Measurements from ENCODE around the gene PGAP6. TPM values are rescaled to one million over a fixed set of nuclear protein-coding genes. Genes with fewer than 3 reads are reported as not detected.

The PGAP6 gene
- total and polyA plus RNA-seq, 2 of the 13 experiments (the other 11 are each of a cell fraction or from before 2014, with no cell fraction given) = 52.7 to 136 TPM

DNA sequence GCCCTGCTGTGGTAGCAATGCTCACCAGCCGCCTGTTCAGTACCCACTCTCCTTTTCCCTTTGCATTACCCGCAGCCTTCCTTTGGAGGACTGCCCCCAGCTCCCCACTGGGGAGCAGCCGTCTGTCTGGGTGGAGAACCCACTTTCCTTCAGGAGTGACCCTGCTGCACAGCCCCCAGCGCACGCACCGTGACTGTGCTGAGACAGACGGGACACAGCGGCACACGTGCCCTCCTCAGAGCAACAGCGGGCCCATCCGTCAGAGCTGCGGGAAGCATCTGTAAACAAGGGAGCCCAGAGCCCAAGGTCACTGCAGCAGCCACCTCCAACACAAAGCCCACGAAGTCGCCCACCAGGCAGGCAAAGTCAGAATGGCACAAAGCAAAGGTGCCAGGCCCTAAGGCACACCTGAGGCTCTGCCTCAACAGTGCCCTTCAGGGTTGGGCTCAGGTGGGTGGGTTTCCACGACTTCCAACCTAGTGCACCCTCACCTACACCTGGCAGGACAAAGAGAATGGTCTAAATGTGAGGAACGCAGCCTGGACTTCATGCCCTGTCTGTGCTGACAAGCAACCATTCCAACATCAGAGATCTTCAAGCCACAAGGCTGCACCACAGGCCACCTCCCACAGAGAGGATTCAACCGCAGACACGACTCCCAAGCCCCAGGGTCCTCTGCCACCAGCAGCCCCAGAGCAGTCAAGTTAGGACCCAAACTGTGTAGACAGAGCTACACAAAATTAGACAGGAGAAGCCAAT lies 39.1 kb downstream of the PGAP6 start (continued):
- TF ChIP-seq RERE (CRISPR knock-in tag; IDR thresholded peaks at IDR 0.05; ENCODE audit: low read depth) (0 out of 2 replicates have a peak, but pooled peaks have one; percentile 38), HNRNPLL (IDR thresholded peaks at IDR 0.05; ENCODE audit: low read depth, low read length, poor library complexity, severe bottlenecking) (peak; percentile 55), SP140L (CRISPR knock-in tag; IDR thresholded peaks at IDR 0.05; ENCODE audit: borderline replicate concordance) (no peak), ZNF138 (CRISPR knock-in tag; IDR thresholded peaks at IDR 0.05; ENCODE audit: low read depth) (no peak), ZFY (CRISPR knock-in tag; IDR thresholded peaks at IDR 0.05) (peak; percentile 81), AFF4 (CRISPR knock-in tag; IDR thresholded peaks at IDR 0.05) (peak; percentile 62; the same call in 1 of the 2 replicates), FOXC1 (CRISPR knock-in tag; IDR thresholded peaks at IDR 0.05; ENCODE audit: borderline replicate concordance) (0 out of 2 replicates have a peak, but pooled peaks have one; percentile 11), MEF2D (CRISPR knock-in tag; IDR thresholded peaks at IDR 0.05) (peak; percentile 76), SRSF9 (IDR thresholded peaks at IDR 0.05; ENCODE audit: borderline replicate concordance, insufficient read depth, low read depth, low read length, poor library complexity, severe bottlenecking) (no peak), ZFP82 (CRISPR knock-in tag; IDR thresholded peaks at IDR 0.05; ENCODE audit: borderline replicate concordance) (peak; percentile 63; the same call in 1 of the 2 replicates), MAF1 (CRISPR knock-in tag; IDR thresholded peaks at IDR 0.05; ENCODE audit: borderline replicate concordance) (no peak), ZNF264 (CRISPR knock-in tag; IDR thresholded peaks at IDR 0.05) (peak; percentile 55; the same call in 1 of the 2 replicates), AGO2 (optimal IDR thresholded peaks at IDR 0.05; ENCODE audit: low read depth, low read length) (peak; percentile 89), MED1 (CRISPR knock-in tag; IDR thresholded peaks at IDR 0.05) (peak; percentile 87), ZNF251 (CRISPR knock-in tag; IDR thresholded peaks at IDR 0.05) (no peak), RXRB (CRISPR knock-in tag; IDR thresholded peaks at IDR 0.05; ENCODE audit: borderline replicate concordance) (peak; percentile 72), TBX2 (CRISPR knock-in tag; IDR thresholded peaks at IDR 0.05; ENCODE audit: borderline replicate concordance) (peak; percentile 76), FOXA1 (IDR thresholded peaks at IDR 0.05) (0 out of 2 replicates have a peak, but pooled peaks have one; percentile 38), FOXA1 (CRISPR knock-in tag; IDR thresholded peaks at IDR 0.05) (peak; percentile 100), TRIM24 (CRISPR knock-in tag; IDR thresholded peaks at IDR 0.05) (no peak), DNMT1 (CRISPR knock-in tag; IDR thresholded peaks at IDR 0.05) (peak; percentile 57)
